Adipose tissue (tissue), 3 donors: ENCODE data around the gene PRKCE. TPM values are rescaled to one million over a fixed set of nuclear protein-coding genes. Genes with fewer than 3 reads are reported as not detected.

Experiments used
- H3K27ac ChIP-seq: one replicate; pipeline ENCODE4 v1.5.1; 2013; ENCODE audit warnings: low read depth, low read length
- WGBS, 3 donors: extraction: QIAGEN DNeasy Blood & Tissue Kit; methylation state at CpG; one replicate each; pipeline ENCODE4 v1.1.7; 2013; 5-methylcytosine and 5-hydroxymethylcytosine counted together
- polyA plus RNA-seq, 3 donors: library from polyadenylated mRNA; stranded (reverse); fragments of 200-250 nt; gene quantifications; one replicate each; pipeline ENCODE4 v1.2.3, GENCODE V29; 2013
- donor health status: healthy with polysubstance abuse.
- donor health status: Bipolar disorder and iron deficiency.
- donor health status: healthy.

The PRKCE gene
- polyA plus RNA-seq, 3 donors, result 2.8 to 4.6 (median 3.5) TPM

DNA sequence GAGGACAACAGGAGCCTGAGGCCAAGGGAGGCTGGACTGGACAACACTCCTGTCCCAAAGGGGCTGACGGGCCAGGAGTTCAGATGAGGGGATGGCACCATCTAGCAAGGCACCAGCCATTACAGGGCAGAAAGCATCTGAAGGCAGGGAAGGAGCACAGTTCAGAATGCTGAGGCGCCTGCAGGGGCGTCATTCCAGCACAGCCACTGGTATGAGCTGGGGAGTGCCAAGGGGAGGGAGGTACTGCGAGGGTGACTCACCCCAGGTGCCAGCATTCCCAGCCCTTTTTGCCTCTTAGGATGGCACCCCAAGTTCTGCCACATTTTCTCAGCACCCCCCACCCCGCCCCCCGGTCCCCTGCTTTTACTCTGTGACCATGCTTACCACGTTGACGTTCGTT is 515.9 kb downstream of the PRKCE start:
- no peak overlapping the region for H3K27ac ChIP-seq
- 92 to 98% (median 98%) methylated on average over 9 of the region's 9 CpGs for WGBS, 3 donors

DNA sequence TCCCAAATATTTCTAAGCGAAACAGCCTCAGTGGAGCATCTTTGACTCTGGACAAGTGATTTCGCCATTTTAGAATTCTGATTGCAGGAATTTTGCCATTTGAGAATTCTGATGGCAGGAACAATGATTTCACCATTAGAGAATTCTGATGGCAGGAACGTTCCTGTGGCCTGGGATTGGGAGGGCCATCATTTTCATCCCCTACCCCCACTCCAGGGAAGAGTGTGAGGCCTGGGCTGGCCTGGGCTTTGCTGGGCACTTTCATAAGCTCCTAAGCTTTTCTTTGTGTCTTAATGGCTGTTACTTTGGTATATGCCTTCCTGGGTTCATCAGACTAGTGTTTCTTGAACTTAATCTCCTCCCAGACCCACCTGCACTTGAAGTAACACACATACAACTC is 516.4 kb downstream of the PRKCE start:
- H3K27ac ChIP-seq, result no peak overlapping the region
- WGBS, 3 donors, result 79 to 92% (median 88%) methylated on average over 3 of the region's 3 CpGs

DNA sequence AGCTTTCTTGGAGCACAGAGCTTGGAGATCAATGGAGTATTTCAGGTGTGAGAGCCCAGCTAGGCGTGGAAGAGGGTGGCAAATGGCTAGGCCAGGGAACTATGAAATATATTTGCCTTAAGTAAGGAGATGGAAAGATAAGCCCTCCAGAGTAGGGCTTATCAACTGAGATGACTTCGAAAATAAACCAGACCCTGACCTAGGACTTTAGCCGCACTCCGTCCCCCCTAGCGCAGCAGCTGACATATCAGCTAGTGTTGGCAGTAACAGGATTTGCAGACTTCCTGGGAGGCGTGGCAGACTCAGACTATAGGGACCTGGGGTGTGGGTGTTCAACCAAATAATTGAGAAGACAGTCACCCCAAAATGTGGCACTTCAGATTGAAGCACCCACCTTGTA is 518.0 kb downstream of the PRKCE start:
- 90 to 93% (median 92%) methylated on average over 6 of the region's 6 CpGs for WGBS, 3 donors
- no peak overlapping the region for H3K27ac ChIP-seq

DNA sequence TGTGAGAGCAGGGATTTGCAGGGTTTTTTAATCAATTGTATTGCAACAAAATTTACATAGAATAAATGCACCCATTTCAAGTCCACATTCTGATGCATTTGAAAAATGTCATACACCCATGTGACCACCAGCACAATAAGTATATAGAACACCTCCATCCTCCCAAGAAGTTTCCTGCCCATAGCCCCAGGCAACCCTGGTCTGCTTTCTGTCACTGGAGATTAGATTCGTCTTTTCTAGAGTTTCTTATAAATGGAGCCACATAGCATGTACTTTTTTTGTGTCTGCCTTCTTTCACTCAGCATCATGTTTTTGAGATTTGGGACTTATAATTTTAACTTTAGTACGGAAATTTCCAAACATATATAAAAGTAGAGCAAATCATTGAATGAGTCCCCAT is 518.6 kb downstream of the PRKCE start:
- WGBS, 3 donors, result 49 to 67% (median 51%) methylated on average over 2 of the region's 2 CpGs
- H3K27ac ChIP-seq, result no peak overlapping the region

DNA sequence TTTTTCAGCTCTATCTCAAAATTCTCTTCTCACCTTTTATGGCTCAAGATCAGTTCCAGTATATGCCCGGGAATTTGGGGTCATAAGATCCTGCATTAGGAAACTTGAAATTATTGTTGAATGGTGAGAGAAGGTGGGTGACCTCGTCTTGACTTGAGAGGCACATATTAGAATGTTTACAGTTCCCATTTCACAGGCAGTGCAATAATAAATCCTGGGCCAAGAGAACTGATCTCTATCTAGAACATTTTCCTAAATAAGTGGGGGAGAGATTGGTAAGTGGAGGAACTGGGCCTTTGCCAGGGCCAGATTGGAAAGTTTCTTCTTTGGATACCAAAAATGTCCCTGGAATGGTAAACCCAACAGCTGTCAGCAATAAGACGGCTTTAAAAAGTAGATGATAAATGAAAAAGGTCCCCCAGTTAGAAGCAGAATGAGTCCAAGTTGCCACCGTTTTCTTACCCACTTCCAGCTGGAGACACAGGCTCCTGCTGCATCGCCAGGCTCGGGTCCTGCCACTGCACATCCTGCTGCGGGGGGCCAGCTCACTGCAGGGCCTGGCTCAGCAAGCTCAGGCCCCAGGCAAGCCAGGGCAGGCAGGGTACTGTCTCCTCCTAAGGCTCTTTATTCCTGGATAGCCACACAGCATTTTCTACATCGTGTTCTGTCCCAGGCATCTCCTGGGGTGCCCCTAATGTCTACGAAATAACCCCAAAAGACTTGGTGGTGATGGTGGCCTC is 519.3 kb downstream of the PRKCE start:
- WGBS, 3 donors, result 85 to 87% (median 87%) methylated on average over 9 of the region's 9 CpGs
- no peak overlapping the region for H3K27ac ChIP-seq

DNA sequence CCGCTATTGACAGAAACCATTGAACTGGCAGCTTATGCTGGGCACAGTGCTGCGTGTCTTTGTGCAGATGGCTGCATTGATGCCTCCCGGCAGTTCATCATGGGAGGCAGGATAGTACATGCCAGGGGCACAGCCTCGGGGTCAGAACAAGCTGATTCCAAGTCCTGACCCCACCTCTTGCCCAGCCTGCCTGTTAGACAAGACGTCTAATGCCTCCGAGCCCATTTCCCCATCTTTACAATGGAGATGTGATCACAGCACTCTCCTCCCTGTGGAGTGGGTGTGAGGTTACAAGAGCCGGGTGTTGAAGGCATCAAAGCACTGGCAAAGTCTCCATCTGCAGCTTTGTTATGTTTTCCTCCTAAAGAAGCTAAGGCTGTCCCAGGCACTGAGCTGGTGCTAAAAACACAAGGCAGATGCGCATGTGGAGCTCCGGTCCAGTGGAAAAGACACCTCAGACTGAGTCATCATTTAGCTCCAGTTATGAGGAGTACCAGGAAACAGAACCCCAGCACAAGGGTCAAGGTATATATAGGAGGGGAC is 520.0 kb downstream of the PRKCE start:
- no peak overlapping the region for H3K27ac ChIP-seq
- 84 to 89% (median 86%) methylated on average over 9 of the region's 9 CpGs for WGBS, 3 donors

DNA sequence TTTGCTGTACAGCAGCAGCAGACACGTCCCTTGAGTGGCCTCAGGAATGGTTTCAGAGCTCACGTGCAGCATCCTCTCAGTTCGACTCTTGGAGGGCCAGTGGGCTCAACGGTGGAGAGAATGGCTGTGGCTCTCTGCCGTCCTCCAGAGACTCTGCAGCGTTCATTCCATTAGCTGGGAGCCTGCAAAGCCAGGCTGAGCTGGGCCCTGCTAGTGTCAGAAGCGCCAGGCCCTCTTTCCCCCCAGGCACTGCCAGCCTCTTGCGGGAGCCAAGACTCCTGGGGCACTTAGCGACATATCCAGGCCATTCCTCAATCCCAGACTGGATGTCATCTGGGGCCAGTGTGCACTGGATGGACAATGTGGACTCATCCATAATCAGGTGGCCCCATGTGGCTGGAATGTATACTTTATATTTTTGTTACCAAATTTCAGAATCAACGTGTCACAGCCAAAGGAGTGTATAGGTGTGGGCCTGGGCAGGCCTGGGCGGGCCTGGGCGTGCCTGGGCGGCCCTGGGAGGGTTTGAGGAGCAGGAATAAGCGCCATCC is 520.6 kb downstream of the PRKCE start:
- no peak overlapping the region for H3K27ac ChIP-seq
- WGBS, 3 donors, result 88 to 93% (median 92%) methylated on average over 14 of the region's 14 CpGs

DNA sequence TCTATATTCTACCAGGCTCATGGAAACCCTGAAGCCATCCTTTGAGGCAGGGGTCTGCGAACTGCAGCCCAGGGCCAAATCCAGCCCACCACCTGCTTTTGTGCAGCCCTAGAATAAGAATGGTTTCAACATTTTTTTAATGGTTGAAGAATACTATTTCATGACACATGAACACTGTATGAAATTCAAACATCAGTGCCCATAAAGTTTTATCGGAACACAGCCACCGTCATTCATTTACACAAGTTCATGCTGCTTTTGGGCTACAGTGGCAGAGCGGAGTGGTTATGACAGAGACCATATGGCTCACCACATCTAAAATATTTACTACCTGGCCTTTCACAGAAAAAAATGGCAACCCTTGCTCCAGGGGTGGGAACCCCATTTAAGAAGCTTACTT is 521.6 kb downstream of the PRKCE start:
- WGBS, 3 donors, result 97 to 98% (median 97%) methylated on average over 4 of the region's 4 CpGs
- H3K27ac ChIP-seq, result no peak overlapping the region

DNA sequence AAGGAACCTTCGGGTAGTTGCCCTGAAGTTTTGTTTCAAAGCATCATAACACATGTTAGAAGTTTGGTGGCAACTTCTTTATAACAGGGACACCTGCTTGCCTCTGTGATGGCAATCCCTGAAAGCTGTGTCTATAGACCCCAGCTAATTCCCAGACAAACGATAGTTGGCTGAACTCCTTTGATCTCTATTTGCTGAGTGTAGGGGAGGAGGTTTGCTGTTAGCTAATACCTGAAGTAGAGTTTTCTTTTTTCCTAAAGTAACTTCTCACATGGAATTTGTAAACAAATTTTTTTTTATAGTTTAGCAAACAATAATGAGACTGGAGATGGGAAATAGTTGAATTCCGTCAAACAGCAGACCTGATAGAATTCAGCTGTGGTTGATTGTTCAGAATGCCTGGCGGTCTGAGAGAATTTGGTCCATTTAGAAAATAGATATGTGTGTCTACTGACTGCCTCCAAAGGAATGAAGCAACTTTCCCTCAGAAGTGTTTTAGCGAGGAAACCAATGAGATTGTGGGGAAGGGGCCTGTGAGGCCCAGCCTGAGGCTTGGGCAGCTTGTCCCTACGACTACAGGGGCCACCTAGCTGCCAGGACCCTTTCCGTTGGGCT is 522.3 kb downstream of the PRKCE start:
- no peak overlapping the region for H3K27ac ChIP-seq
- 78 to 92% (median 90%) methylated on average over 7 of the region's 7 CpGs for WGBS, 3 donors

DNA sequence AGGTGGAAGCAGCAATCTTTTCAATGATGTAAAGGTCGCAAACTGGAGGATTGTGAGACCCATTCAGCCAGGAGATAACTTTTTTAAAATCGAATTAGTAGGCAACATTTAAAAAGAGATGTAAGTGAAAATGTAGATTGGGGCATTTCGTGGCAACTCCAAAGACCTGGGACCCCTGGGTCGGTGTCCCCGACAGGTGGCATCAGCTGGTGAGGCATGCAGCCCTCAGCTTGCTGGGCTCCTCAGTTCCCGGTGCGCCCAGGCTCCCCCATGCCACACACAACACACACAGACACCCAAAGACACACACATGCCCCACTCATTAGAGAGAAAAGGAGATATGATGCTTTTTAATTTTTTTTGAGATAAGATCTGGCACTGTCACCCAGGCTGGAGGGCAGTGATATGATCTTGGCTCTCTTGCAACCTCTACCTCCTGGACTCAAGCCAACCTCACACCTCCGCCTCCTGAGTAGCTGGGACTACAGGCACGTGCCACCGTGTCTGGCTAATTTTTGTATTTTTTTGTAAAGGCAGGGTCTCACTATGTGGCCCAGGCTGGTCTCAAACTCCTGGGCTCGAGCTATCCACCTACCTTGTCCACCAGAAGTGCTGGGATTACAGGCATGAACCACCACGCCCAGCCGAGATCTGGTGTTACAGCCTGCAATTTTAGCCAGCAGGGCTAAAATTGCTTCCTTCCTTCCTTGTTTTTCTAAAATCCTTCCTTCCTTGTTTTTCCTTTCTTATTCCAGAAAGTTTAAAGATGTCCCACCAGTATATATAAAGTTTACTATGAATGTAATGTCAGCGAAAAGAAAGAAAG is 523.1 kb downstream of the PRKCE start:
- no peak overlapping the region for H3K27ac ChIP-seq
- WGBS, 3 donors, result 77 to 85% (median 79%) methylated on average over 14 of the region's 14 CpGs

DNA sequence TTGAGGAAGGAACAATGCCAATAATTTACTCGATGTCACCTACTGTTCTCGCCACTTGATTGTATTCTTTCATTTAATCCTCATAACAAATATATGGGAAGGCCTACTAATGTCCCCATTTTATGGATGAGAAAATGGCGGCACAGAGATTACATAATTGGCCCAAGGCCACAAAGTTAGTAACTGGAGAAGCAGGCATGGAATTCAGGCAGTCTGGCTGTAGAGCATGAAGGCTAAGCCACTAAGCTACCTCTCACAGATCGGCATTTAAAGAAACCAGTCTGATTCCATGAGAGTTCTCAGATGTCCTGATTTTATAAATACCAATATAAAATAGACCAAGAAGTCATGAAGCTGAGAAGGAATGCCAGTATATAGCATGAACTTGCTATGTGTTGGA is 523.9 kb downstream of the PRKCE start:
- WGBS, 3 donors, result 89 to 95% (median 93%) methylated on average over 4 of the region's 4 CpGs
- no peak overlapping the region for H3K27ac ChIP-seq

DNA sequence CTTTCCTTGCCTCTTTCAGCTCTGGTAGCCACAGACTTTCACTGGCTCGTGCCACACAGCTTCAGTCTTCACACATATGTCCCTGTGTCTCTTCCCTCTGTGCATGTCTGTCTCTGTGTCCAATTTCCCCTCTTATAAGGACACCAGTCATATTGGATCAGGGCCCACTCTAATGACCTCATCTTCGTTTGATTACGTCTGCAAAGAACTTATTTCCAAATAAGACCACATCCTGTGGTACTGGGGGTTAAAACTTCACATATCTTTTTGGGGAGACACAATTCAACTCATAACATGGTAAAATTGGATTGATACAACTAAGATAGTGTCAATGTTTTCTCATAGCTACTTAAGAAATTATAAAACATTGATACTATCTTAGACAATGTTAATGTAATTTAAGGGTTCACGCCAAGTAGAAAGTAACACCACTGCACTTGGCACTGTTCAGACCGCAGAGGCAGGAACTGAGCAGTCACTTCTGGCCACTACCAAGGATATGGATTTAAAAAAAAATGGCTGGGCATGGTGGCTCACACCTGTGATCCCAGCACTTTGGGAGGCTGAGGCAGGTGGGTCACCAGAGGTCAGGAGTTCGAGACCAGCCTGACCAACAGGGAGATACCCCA is 526.1 kb downstream of the PRKCE start:
- WGBS, 3 donors, result 77 to 93% (median 77%) methylated on average over 6 of the region's 6 CpGs
- no peak overlapping the region for H3K27ac ChIP-seq

DNA sequence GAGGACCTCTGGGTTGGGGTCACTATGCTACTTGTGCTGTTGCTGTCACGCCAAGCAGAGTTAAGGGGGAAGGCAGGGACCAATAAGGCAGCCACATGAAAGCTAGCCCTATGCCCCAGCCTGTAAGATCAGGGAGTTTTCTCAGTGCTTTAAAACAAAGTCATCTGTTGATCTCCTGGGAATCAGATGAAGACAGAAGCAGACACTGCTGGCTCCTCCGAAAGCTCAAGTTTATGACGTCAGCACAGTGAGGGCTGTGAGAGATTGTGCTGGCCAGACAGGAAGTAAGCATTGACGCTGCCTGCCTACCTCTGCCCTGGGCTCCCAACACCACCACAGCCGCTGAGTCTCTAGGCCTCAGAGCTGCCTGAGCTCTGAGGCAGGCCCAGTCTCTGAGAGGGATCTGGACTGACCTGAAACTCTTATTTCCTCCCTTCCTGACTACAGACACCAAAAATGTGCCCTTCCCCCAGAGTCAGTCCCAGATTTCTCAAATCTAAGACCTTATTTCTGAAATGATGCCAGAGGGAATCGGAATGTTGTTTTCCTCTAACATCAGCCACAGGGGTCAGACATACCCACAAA is 527.7 kb downstream of the PRKCE start:
- H3K27ac ChIP-seq, result no peak overlapping the region
- WGBS, 3 donors, result 41 to 73% (median 44%) methylated on average over 6 of the region's 6 CpGs

DNA sequence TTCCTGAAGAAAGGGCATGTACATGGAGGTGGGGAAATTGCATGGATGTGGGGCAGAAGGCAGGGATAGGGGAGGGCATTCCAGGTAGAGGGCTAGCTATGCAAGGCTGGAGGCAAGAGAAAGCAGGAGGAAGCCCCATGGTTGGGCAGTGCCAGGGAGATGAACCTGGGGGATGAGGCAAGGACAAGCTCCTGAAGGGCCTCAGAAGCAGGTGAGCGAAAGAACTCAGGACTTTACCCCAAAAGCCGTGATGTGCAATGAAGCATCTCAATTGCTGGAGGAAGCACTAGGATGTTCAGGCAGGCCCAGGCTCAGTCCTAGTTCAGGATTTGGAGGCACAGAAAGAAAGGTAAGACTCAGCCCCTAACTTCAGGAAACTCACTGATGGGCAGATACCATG is 528.7 kb downstream of the PRKCE start:
- no peak overlapping the region for H3K27ac ChIP-seq
- WGBS, 3 donors, result 96 to 100% (median 100%) methylated on average over 2 of the region's 2 CpGs

DNA sequence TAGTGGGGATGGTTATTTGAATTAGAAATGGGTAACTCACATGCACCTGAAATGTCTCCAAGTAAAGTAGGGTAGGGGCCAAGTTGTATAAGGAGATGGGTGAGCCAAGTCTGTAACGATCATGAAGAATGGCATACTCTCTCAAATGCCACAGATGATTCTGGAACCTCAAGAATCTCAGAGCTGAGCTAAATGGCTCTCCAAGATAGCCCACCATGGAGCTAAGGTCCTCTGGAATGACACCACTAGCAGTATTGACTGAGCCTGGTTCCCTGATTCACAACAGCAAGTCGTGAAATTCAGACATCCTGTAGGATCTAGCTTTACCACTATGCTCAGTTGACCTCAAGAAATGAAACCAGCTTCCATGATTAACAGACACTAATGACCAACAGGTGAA is 529.8 kb downstream of the PRKCE start:
- 93 to 97% (median 95%) methylated on average over 2 of the region's 2 CpGs for WGBS, 3 donors
- H3K27ac ChIP-seq, result no peak overlapping the region

DNA sequence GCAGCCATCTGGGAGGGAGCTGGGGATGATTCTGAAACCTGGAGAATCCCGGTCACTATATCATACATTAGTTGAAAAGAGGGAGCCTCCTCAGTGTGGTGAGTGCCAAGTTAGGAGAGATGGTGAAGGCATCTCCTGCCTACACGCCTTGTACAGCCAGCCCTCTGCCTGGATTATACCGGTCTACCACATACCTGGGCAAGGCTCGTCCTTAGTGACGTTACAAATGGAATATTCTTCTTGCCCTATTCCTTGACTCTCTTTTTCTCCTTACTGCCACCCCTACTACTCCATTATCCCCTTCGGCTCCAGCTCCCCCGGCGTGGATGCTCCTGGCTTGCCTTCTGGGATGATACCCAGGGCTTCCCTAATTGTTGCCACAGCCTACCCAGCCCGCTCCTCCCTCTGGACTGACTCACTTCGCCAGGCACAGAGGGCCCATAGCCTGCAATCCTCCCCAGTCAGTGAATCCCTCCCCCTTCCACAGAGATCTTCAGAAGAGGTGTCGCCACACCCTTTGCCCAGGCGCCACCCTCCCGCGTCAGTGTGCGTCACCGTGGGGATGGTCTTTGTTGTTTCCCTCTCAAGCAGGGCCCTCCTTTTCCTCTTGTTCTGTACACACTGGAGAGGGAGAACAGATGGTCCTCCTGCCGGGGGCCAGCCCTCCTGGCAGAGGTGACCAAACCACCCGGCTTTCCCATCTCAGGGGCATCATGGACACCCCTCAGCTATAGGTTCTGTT is 530.5 kb downstream of the PRKCE start:
- WGBS, 3 donors, result 93 to 96% (median 93%) methylated on average over 18 of the region's 18 CpGs
- H3K27ac ChIP-seq, result no peak overlapping the region

DNA sequence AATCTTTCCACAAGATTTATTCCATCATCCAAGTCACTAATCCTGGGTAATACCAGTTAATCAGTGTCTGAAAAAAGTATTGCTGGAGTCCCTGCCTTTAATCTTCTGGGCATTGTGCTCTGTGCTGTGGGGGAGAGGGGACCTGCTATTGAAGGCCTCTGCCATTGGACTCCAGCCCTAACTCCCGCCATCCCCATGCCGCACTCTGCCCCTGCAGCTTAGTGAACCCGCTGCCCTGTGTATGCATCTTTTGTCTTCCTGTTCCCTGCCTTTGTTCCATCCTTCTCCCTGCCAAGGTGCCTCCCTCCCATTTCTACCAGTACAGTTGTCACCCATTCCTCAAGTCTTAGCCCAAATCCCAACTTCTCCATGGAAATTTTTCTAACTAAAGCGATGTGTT is 532.0 kb downstream of the PRKCE start:
- WGBS, 3 donors, result 97 to 100% (median 99%) methylated on average over 4 of the region's 4 CpGs
- no peak overlapping the region for H3K27ac ChIP-seq
